H1 (cell line): ENCODE results near the gene DNAJC11. TPM values are rescaled to one million over a fixed set of nuclear protein-coding genes. Genes with fewer than 3 reads are reported as not detected.

Source experiments
- CTCF ChIA-PET: fragments of 300-600 bp; sonication (Branson Sonifier 250); formaldehyde crosslinking; loops from one replicate; lab custom pipeline; 2021; ENCODE audit not compliant: partially characterized antibody; lab: Charles Lee
- POLR2A ChIA-PET: fragments of 300-600 bp; sonication (Branson Sonifier 250); formaldehyde crosslinking; loops from one replicate; lab custom pipeline; 2021; ENCODE audit warnings: inconsistent platforms; ENCODE audit not compliant: partially characterized antibody; lab: Charles Lee
- DNase-seq, 2 experiments: peaks; one replicate each; pipeline versions ENCODE4 v3.0.0 to v3.0.0-alpha.2; 2010 to 2022; ENCODE audit warnings: low spot score in 2 of 2, low read depth in 1 of 2, mixed read lengths in 1 of 2
- FAIRE-seq: peaks from 2 replicates; lab custom pipeline; 2011; peaks lifted over from hg19 to GRCh38; lab: Jason Lieb, UNC
- H2AFZ ChIP-seq: 2 replicates; pipeline ENCODE4 v1.8.1; 2012; ENCODE audit warnings: low read length, inconsistent platforms
- H2AK5ac ChIP-seq: 2 replicates; pipeline ENCODE4 v1.6.1; 2013; ENCODE audit warnings: low read depth, low read length
- H2BK120ac ChIP-seq: replicated peaks from 2 replicates; pipeline ENCODE3; 2013; ENCODE audit warnings: low read depth, low read length, inconsistent platforms
- H2BK12ac ChIP-seq: 2 replicates; pipeline ENCODE4 v1.6.1; 2013; ENCODE audit warnings: low read depth, low read length
- H2BK15ac ChIP-seq: 2 replicates; pipeline ENCODE4 v1.6.1; 2013; ENCODE audit warnings: low read length
- H2BK20ac ChIP-seq: 2 replicates; pipeline ENCODE4 v1.6.1; 2013; ENCODE audit warnings: low read length
- H2BK5ac ChIP-seq: 2 replicates; pipeline ENCODE4 v1.6.1; 2013; ENCODE audit warnings: low read depth, low read length
- H3K14ac ChIP-seq: 2 replicates; pipeline ENCODE4 v1.6.1; 2013; ENCODE audit warnings: inconsistent platforms; ENCODE audit not compliant: insufficient read length
- H3K18ac ChIP-seq: 2 replicates; pipeline ENCODE4 v1.6.1; 2013; ENCODE audit warnings: low read length; ENCODE audit errors: extremely low read depth
- H3K23ac ChIP-seq: 2 replicates; pipeline ENCODE4 v1.6.1; 2013; ENCODE audit warnings: inconsistent platforms; ENCODE audit not compliant: insufficient read length
- H3K23me2 ChIP-seq: 2 replicates; pipeline ENCODE4 v1.6.1; 2013; ENCODE audit warnings: low read depth, low read length
- H3K27ac ChIP-seq: 2 replicates; pipeline ENCODE4 v1.6.1; 2011; ENCODE audit warnings: low read depth, low read length, inconsistent platforms
- H3K27me3 ChIP-seq, 4 experiments: replicated peaks in 1 of 4; 1 replicate in 1 of 4; 2 replicates in 3 of 4; pipeline versions ENCODE4 v1.6.1 to v1.8.1; 2011 to 2013; ENCODE audit warnings: low read length in 3 of 4, mild to moderate bottlenecking in 3 of 4, inconsistent platforms in 2 of 4, mixed read lengths in 2 of 4, moderate library complexity in 1 of 4; ENCODE audit not compliant: control insufficient read depth in 3 of 4, insufficient read depth in 3 of 4; ENCODE audit errors: extremely low read depth in 1 of 4
- H3K36me3 ChIP-seq, 4 experiments: 2 replicates each; pipeline versions ENCODE4 v1.6.1 to v1.8.1; 2011 to 2013; ENCODE audit warnings: mild to moderate bottlenecking in 4 of 4, low read length in 3 of 4, moderate library complexity in 2 of 4, control low read depth in 1 of 4, inconsistent platforms in 1 of 4; ENCODE audit not compliant: insufficient read depth in 4 of 4, control insufficient read depth in 2 of 4
- H3K4ac ChIP-seq: replicated peaks from 2 replicates; pipeline ENCODE3; 2013; ENCODE audit warnings: low read length, low read depth, mixed read lengths, inconsistent platforms; ENCODE audit not compliant: insufficient read length
- H3K4me1 ChIP-seq, 4 experiments: replicated peaks in 1 of 4; 1 replicate in 1 of 4; 2 replicates in 3 of 4; pipeline versions ENCODE4 v1.6.1 to v1.8.1; 2011 to 2013; ENCODE audit warnings: low read length in 3 of 4, inconsistent platforms in 2 of 4, mixed read lengths in 1 of 4; ENCODE audit not compliant: insufficient read depth in 4 of 4, control insufficient read depth in 3 of 4
- H3K4me2 ChIP-seq, 2 experiments: 2 replicates each; pipeline versions ENCODE4 v1.6.1 to v1.8.1; 2011 to 2013; ENCODE audit warnings: low read depth in 2 of 2, low read length in 2 of 2, control low read depth in 1 of 2, inconsistent platforms in 1 of 2, mild to moderate bottlenecking in 1 of 2; ENCODE audit not compliant: insufficient read depth in 1 of 2
- H3K4me3 ChIP-seq, 4 experiments: fragments of 200-600, 300-600 bp in 1 of 4; sonication (generic), shearing (Covaris generic), sonication (Bioruptor Twin) in 1 of 4; 2 replicates each; pipeline versions ENCODE4 v1.5.1 to v1.8.1; 2011 to 2016; ENCODE audit warnings: low read length in 4 of 4, low read depth in 3 of 4, control low read depth in 2 of 4, inconsistent platforms in 2 of 4, mild to moderate bottlenecking in 2 of 4, mixed read lengths in 1 of 4, moderate library complexity in 1 of 4; ENCODE audit not compliant: insufficient read depth in 2 of 4; ENCODE audit errors: extremely low read depth in 1 of 4
- H3K56ac ChIP-seq: replicated peaks from 2 replicates; pipeline ENCODE3; 2013; ENCODE audit warnings: low read depth, mild to moderate bottlenecking, mixed read lengths, low read length, inconsistent platforms; ENCODE audit not compliant: insufficient read length
- H3K79me1 ChIP-seq: 2 replicates; pipeline ENCODE4 v1.6.1; 2013; ENCODE audit warnings: low read depth, low read length, control low read depth
- H3K79me2 ChIP-seq, 2 experiments: 2 replicates each; pipeline versions ENCODE4 v1.6.1 to v1.8.1; 2012 to 2013; ENCODE audit warnings: low read length in 2 of 2, mild to moderate bottlenecking in 2 of 2, inconsistent platforms in 1 of 2; ENCODE audit not compliant: insufficient read depth in 2 of 2, control insufficient read depth in 1 of 2
- H3K9ac ChIP-seq, 4 experiments: replicated peaks in 1 of 4; 1 replicate in 1 of 4; 2 replicates in 3 of 4; pipeline versions ENCODE4 v1.6.1 to v1.8.1; 2011 to 2013; ENCODE audit warnings: low read depth in 3 of 4, low read length in 3 of 4, control low read depth in 2 of 4, mild to moderate bottlenecking in 2 of 4, moderate library complexity in 2 of 4, inconsistent platforms in 1 of 4; ENCODE audit errors: extremely low read depth in 1 of 4
- H3K9me3 ChIP-seq, 2 experiments: 2 replicates each; pipeline versions ENCODE4 v1.6.1 to v1.8.1; 2012 to 2013; ENCODE audit warnings: mild to moderate bottlenecking in 2 of 2, moderate library complexity in 2 of 2, control low read depth in 1 of 2, inconsistent platforms in 1 of 2, low read depth in 1 of 2, low read length in 1 of 2, mixed read lengths in 1 of 2; ENCODE audit not compliant: insufficient read depth in 2 of 2
- H4K20me1 ChIP-seq, 2 experiments: replicated peaks in 1 of 2; 2 replicates each; pipeline versions ENCODE3 to v1.8.1; 2011 to 2013; ENCODE audit warnings: inconsistent platforms in 2 of 2, low read length in 2 of 2, mild to moderate bottlenecking in 1 of 2; ENCODE audit not compliant: insufficient read depth in 2 of 2, control insufficient read depth in 1 of 2
- H4K5ac ChIP-seq: 2 replicates; pipeline ENCODE4 v1.6.1; 2013; ENCODE audit warnings: low read length, low read depth, mixed read lengths, inconsistent platforms; ENCODE audit not compliant: insufficient read length
- H4K8ac ChIP-seq: 2 replicates; pipeline ENCODE4 v1.8.0; 2013; ENCODE audit warnings: mild to moderate bottlenecking, moderate library complexity, low read length, inconsistent platforms; ENCODE audit not compliant: insufficient read depth; ENCODE audit errors: extremely low read depth
- H4K91ac ChIP-seq: replicated peaks from 2 replicates; pipeline ENCODE3; 2013; ENCODE audit warnings: low read length, mixed read lengths, inconsistent platforms; ENCODE audit not compliant: insufficient read length
- CHD1 ChIP-seq: IDR thresholded peaks from 2 replicates; pipeline ENCODE4 v1.6.1; 2012; ENCODE audit warnings: low read depth, low read length, improper control_type of control experiment
- CREB1 ChIP-seq: IDR thresholded peaks from 2 replicates; pipeline ENCODE4 v1.6.1; 2012; ENCODE audit warnings: inconsistent platforms
- EGR1 ChIP-seq: IDR thresholded peaks from 2 replicates; pipeline ENCODE4 v1.6.1; 2011; ENCODE audit warnings: low read depth, low read length, borderline replicate concordance
- HDAC2 ChIP-seq, 2 experiments: fragments of 300-600 bp in 1 of 2; sonication (generic) in 1 of 2; IDR thresholded peaks; 2 replicates each; pipeline ENCODE4 v1.6.1; 2011 to 2012; ENCODE audit warnings: low read depth in 2 of 2, low read length in 2 of 2, mild to moderate bottlenecking in 2 of 2, moderate library complexity in 2 of 2, borderline replicate concordance in 1 of 2, inconsistent platforms in 1 of 2
- MAFK ChIP-seq: IDR thresholded peaks from 2 replicates; pipeline ENCODE4 v1.6.1; 2012; ENCODE audit warnings: low read depth, mild to moderate bottlenecking, improper control_type of control experiment, low read length
- MAX ChIP-seq: IDR thresholded peaks from 2 replicates; pipeline ENCODE4 v1.6.1; 2012; ENCODE audit warnings: inconsistent platforms
- POLR2A ChIP-seq, 2 experiments: IDR thresholded peaks; 1 replicate in 1 of 2; 2 replicates in 1 of 2; pipeline ENCODE4 v1.6.1; 2011; ENCODE audit warnings: low read depth in 2 of 2, low read length in 2 of 2, mild to moderate bottlenecking in 2 of 2; ENCODE audit errors: control extremely low read depth in 1 of 2
- POLR2AphosphoS5 ChIP-seq: IDR thresholded peaks from 2 replicates; pipeline ENCODE4 v1.6.1; 2011; ENCODE audit warnings: low read depth, low read length
- TAF7 ChIP-seq: optimal IDR thresholded peaks from 2 replicates; pipeline ENCODE3; 2011; ENCODE audit warnings: low read depth, mild to moderate bottlenecking, inconsistent platforms, low read length, moderate library complexity, borderline replicate concordance
- WGBS, 2 experiments: shearing (Covaris generic) in 1 of 2; methylation state at CpG; one replicate each; pipeline versions ENCODE4 v1.1.6 to v1.1.7; 2013 to 2015; ENCODE audit warnings: low lambda C conversion rate in 2 of 2, mixed read lengths in 2 of 2, inconsistent platforms in 1 of 2, low coverage in 1 of 2, missing lambda C conversion rate in 1 of 2; ENCODE audit not compliant: insufficient replicate concordance in 2 of 2, insufficient coverage in 1 of 2, insufficient read length in 1 of 2; ENCODE audit errors: extremely low coverage in 1 of 2, missing lambda C conversion rate in 1 of 2; 5-methylcytosine and 5-hydroxymethylcytosine counted together
- polyA plus RNA-seq, 7 experiments: library from polyadenylated mRNA; depleted of rRNA in 3 of 7; stranded (reverse) in 5 of 7; unstranded in 2 of 7; fragments of >200 nt in 5 of 7; fragments of 200-250 nt in 2 of 7; gene quantifications; 1 replicate in 5 of 7; 2 replicates in 1 of 7; 4 replicates in 1 of 7; pipeline versions ENCODE4 v1.2.1 to v1.2.3, GENCODE V29; 2011 to 2013; ENCODE audit warnings: missing spikeins in 2 of 7, mixed read lengths in 2 of 7
- total RNA-seq: library from RNA; stranded (reverse); fragmentation: NEBNext Ultra II Directional; extraction: Animal tissue kit (Norgen Biotek cat#: 25700); gene quantifications from 2 replicates; pipeline ENCODE4 v1.2.1, GENCODE V29; 2021

DNAJC11 gene
- total and polyA plus RNA-seq, 2 of the 8 experiments (the other 6 are each of a cell fraction or from before 2014, with no cell fraction given) = 43.9 to 90.9 TPM

- Histone ChIP-seq H3K56ac (peak overlapping the region; percentile 82), H2BK120ac (no peak overlapping the region), H4K91ac (peak overlapping the region; percentile 54), H3K14ac (no peak overlapping the region), H2BK5ac (peak overlapping the region; percentile 55), H3K79me2 (peaks cover 22 to 36% of the 10 kb centered on the region in 2 experiments; a peak in 3 of 4 replicates), H3K18ac (peak overlapping the region; percentile 95), H4K8ac (peak overlapping the region; percentile 92), H2AFZ (no peak overlapping the region), H3K4me3 (peak overlapping the region; percentile 75 to 92 (median 86)), H3K27ac (peak overlapping the region; percentile 60), H3K23me2 (peaks cover 18% of the 10 kb centered on the region), H3K4ac (peak overlapping the region; percentile 12), H3K23ac (no peak overlapping the region), H4K5ac (peak overlapping the region; percentile 58), H2AK5ac (no peak overlapping the region), H2BK15ac (peak overlapping the region; percentile 92; the same call in 1 of the 2 replicates), H3K9me3 (no peaks in the 10 kb centered on the region), H3K36me3 (peaks cover 4 to 7% (median 6%) of the 10 kb centered on the region in 4 experiments; a peak in 5 of 8 replicates), H3K79me1 (peaks cover 21% of the 10 kb centered on the region), H3K4me1 (peaks cover 2 to 13% (median 9%) of the 10 kb centered on the region in 4 experiments), H3K9ac (peak overlapping the region; percentile 38 to 71 (median 62)), H3K27me3 (no peaks in the 10 kb centered on the region; a peak in 1 of 7 replicates), H2BK12ac (peak overlapping the region; percentile 99), H4K20me1 (peaks cover 13 to 23% of the 10 kb centered on the region in 2 experiments), H3K4me2 (peak overlapping the region; percentile 91 to 94), H2BK20ac (no peak overlapping the region)
- ChIA-PET CTCF (interaction anchor here (1.8 to 2.2 kb wide), 3 partner anchors 13 to 31 kb away, joined by 5 to 8 read pairs (median 5); partner anchors contain the start of gene THAP3), POLR2A (interaction anchor here (0.7 to 10.8 kb wide), 21 partner anchors 7 to 815 kb away, joined by 3 to 196 read pairs (median 4); partner anchors contain the start of genes NOL9, PHF13, TAS1R1 and THAP3)
- FAIRE-seq (no peak), DNase-seq (peak in 1 of 2 experiments; percentile 70)
- WGBS, 2 experiments = 1% methylated on average over 36 of the region's 36 CpGs; no CpG with 5 or more reads in 1 of the 2 experiments
- no peak for TF ChIP-seq EGR1
- TF ChIP-seq MAFK = no peak
- no peak for TF ChIP-seq CHD1
- TF ChIP-seq POLR2A (IDR thresholded peaks at IDR 0.05; ENCODE audit: control extremely low read depth in 1 of 2, low read depth in 2 of 2, low read length in 2 of 2) = peak in 1 of 2 experiments; percentile 15; a peak in 1 of 3 replicates
- no peak for TF ChIP-seq MAX
- TF ChIP-seq POLR2AphosphoS5 = peak; percentile 48
- peak; percentile 15 for TF ChIP-seq TAF7
- peak; percentile 18; the same call in 1 of the 2 replicates for TF ChIP-seq CREB1
- 0 out of 4 replicates have a peak, but pooled peaks of 1 of the 2 experiments have one; percentile 35 for TF ChIP-seq HDAC2 (IDR thresholded peaks at IDR 0.05; ENCODE audit: borderline replicate concordance in 1 of 2, low read depth in 2 of 2, low read length in 2 of 2)
Measured at GRCh38 chr1:6603238-6603914, 98.2 kb downstream of the DNAJC11 start.
